Measurements from ENCODE around the gene ANO9.
A peak's percentile ranks its signal among the peaks of the same experiment; 100 is the strongest.
"Not testable (repeated sequence)": the region's sequence is repeated elsewhere in the genome, so short reads cannot be mapped to it uniquely, and the experiment has no call there.

ANO9 gene

GRCh38 chr11:471468-472145, 29.8 kb upstream of the ANO9 start:
- no peak for DNase-seq

- DNase-seq, result no peak
Observed at GRCh38 chr11:469684-470560, 28.1 kb upstream of the ANO9 start.

GRCh38 chr11:469026-469683, 27.3 kb upstream of the ANO9 start:
- DNase-seq, result not testable (repeated sequence)

- no peak for DNase-seq
Observed at GRCh38 chr11:468493-468892, 26.7 kb upstream of the ANO9 start.

- no peak for DNase-seq
Observed at GRCh38 chr11:468036-468435, 26.2 kb upstream of the ANO9 start.

GRCh38 chr11:465896-466530, 24.2 kb upstream of the ANO9 start:
- no peak for DNase-seq

- no peak for DNase-seq
Observed at GRCh38 chr11:464316-464715, 22.5 kb upstream of the ANO9 start.

- no peak for DNase-seq
Observed at GRCh38 chr11:462107-462890, 20.5 kb upstream of the ANO9 start.

GRCh38 chr11:461626-462025, 19.8 kb upstream of the ANO9 start:
- no peak for DNase-seq

- DNase-seq, result no peak
Observed at GRCh38 chr11:460331-461199, 18.8 kb upstream of the ANO9 start.

- DNase-seq, result no peak
Observed at GRCh38 chr11:459511-460220, 17.9 kb upstream of the ANO9 start.

GRCh38 chr11:457111-457760, 15.4 kb upstream of the ANO9 start:
- DNase-seq, result peak; percentile 9

GRCh38 chr11:456533-456932, 14.7 kb upstream of the ANO9 start:
- DNase-seq, result peak; percentile 53

- DNase-seq, result no peak
Observed at GRCh38 chr11:455566-456147, 13.8 kb upstream of the ANO9 start.

- DNase-seq, result no peak
Observed at GRCh38 chr11:454801-455565, 13.2 kb upstream of the ANO9 start.

- DNase-seq, result no peak
Observed at GRCh38 chr11:454043-454442, 12.2 kb upstream of the ANO9 start.

- no peak for DNase-seq
Observed at GRCh38 chr11:453564-453963, 11.8 kb upstream of the ANO9 start.

- DNase-seq, result no peak
Observed at GRCh38 chr11:452916-453527, 11.2 kb upstream of the ANO9 start.

All from CD4-positive, alpha-beta T cell treated with Interleukin-17A for 1 hour (primary cell).